Ishikawa (cell line): Measurements from ENCODE around the gene ATP11A.

ENCODE experiments used
- CEBPB ChIP-seq: IDR thresholded peaks from 2 replicates; pipeline ENCODE4 v1.6.1; 2012
- EP300 ChIP-seq: IDR thresholded peaks from 2 replicates; pipeline ENCODE4 v1.6.1; 2012; ENCODE audit warnings: borderline replicate concordance
- FOXM1 ChIP-seq: IDR thresholded peaks from 2 replicates; pipeline ENCODE4 v1.6.1; 2012; ENCODE audit warnings: low read depth, borderline replicate concordance
- MAX ChIP-seq: IDR thresholded peaks from 2 replicates; pipeline ENCODE4 v1.6.1; 2012
- RAD21 ChIP-seq: IDR thresholded peaks from 2 replicates; pipeline ENCODE4 v1.6.1; 2012; ENCODE audit warnings: low read depth
- REST ChIP-seq: IDR thresholded peaks from 2 replicates; pipeline ENCODE4 v1.6.1; 2012; ENCODE audit warnings: low read depth, mild to moderate bottlenecking
- TAF1 ChIP-seq: IDR thresholded peaks from 2 replicates; pipeline ENCODE4 v1.6.1; 2012; ENCODE audit warnings: low read depth, mild to moderate bottlenecking
- YY1 ChIP-seq: IDR thresholded peaks from 2 replicates; pipeline ENCODE4 v1.6.1; 2012; ENCODE audit warnings: low read depth
- ZBTB7A ChIP-seq: IDR thresholded peaks from 2 replicates; pipeline ENCODE4 v1.6.1; 2012; ENCODE audit warnings: low read depth

- TF ChIP-seq EP300, result no peak
- no peak for TF ChIP-seq RAD21
- no peak for TF ChIP-seq REST
- no peak for TF ChIP-seq ZBTB7A
- TF ChIP-seq MAX, result no peak
- TF ChIP-seq CEBPB, result no peak
- TF ChIP-seq TAF1, result no peak
- TF ChIP-seq YY1, result no peak
- no peak for TF ChIP-seq FOXM1
Measured at GRCh38 chr13:112759053-112759452, 69.2 kb downstream of the ATP11A start.
